ENCODE measurements around the gene FRAT2.

FRAT2 gene

DNA sequence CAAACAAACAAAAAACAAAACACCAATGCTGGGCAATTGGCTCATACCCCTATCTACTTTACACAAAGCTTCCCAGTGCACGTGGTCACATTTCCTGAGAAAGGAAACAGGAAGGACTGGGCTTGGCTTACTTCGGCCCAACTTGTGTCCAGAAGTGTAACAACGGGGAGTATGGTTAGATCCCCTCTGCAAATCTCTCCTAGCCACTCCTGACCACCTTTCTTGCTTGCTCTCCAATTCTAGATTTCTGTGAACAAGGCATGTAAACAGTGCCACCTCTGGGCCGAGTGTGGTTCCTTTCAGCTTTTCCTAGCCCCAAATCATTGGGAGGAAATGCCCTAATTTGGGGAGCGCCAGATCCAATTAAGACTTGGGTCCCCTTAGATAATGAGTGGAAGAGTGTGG lies 21.0 kb upstream of the FRAT2 start:
- H2AFZ ChIP-seq (ENCODE audit: low read length) = no peak overlapping the region
- H3K9ac ChIP-seq (ENCODE audit: low read length) = no peak overlapping the region
- H3K9me3 ChIP-seq (ENCODE audit: low read length) = no peaks in the 10 kb centered on the region
- H3K4me2 ChIP-seq (ENCODE audit: low read length) = no peak overlapping the region
- no peaks in the 10 kb centered on the region for H3K9me2 ChIP-seq (ENCODE audit: low read depth, low read length)
- TF ChIP-seq, protein P1, sequence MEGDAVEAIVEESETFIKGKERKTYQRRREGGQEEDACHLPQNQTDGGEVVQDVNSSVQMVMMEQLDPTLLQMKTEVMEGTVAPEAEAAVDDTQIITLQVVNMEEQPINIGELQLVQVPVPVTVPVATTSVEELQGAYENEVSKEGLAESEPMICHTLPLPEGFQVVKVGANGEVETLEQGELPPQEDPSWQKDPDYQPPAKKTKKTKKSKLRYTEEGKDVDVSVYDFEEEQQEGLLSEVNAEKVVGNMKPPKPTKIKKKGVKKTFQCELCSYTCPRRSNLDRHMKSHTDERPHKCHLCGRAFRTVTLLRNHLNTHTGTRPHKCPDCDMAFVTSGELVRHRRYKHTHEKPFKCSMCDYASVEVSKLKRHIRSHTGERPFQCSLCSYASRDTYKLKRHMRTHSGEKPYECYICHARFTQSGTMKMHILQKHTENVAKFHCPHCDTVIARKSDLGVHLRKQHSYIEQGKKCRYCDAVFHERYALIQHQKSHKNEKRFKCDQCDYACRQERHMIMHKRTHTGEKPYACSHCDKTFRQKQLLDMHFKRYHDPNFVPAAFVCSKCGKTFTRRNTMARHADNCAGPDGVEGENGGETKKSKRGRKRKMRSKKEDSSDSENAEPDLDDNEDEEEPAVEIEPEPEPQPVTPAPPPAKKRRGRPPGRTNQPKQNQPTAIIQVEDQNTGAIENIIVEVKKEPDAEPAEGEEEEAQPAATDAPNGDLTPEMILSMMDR (IDR thresholded peaks at IDR 0.05; ENCODE audit: low read length) = peak; percentile 10; the same call in 1 of the 2 replicates
- TF ChIP-seq EZH2 (IDR thresholded peaks at IDR 0.05; ENCODE audit: borderline replicate concordance, low read length) = no peak
- peaks cover 13% of the 10 kb centered on the region; the same call in 1 of the 2 replicates for H3K36me3 ChIP-seq (ENCODE audit: insufficient read depth, low read length)
- H3K27me3 ChIP-seq (ENCODE audit: insufficient read depth, low read length) = no peaks in the 10 kb centered on the region
- H3K4me3 ChIP-seq (ENCODE audit: low read depth, low read length, poor library complexity, severe bottlenecking) = no peak overlapping the region
- H4K20me1 ChIP-seq (ENCODE audit: insufficient read depth, low read length) = no peaks in the 10 kb centered on the region
- no peaks in the 10 kb centered on the region for H3K79me2 ChIP-seq (ENCODE audit: insufficient read depth, low read length)
- no peak overlapping the region for H3K27ac ChIP-seq (ENCODE audit: low read depth, low read length, poor library complexity, severe bottlenecking)
- H3F3A ChIP-seq (ENCODE audit: insufficient read depth, low read length) = no peaks in the 10 kb centered on the region
- H3K4me1 ChIP-seq (ENCODE audit: insufficient read depth, low read length, severe bottlenecking) = no peaks in the 10 kb centered on the region

DNA sequence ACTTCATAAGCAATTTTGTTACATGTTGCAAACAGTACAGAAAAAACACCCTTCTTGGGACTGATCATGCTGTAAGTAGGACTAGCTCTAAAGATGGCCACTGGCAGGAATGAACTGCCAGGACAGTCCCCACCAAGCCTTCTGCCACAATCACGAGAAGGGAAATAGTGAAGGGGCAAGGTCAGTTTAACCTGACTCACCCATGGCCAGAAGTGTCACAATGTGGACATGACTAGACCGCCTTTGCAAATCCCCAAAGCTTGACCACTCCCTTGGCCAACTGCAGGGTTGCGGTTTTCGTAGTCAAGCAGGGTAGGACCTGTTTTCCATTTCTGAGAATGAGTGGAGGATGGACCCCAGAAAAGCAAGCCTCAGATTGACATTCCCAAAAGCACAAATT lies 19.4 kb upstream of the FRAT2 start:
- Histone ChIP-seq H3K4me2 (ENCODE audit: low read length) (no peak overlapping the region), H3K36me3 (ENCODE audit: insufficient read depth, low read length) (peaks cover 13% of the 10 kb centered on the region; the same call in 1 of the 2 replicates), H3K27me3 (ENCODE audit: insufficient read depth, low read length) (no peaks in the 10 kb centered on the region), H3K4me3 (ENCODE audit: low read depth, low read length, poor library complexity, severe bottlenecking) (no peak overlapping the region), H3K4me1 (ENCODE audit: insufficient read depth, low read length, severe bottlenecking) (no peaks in the 10 kb centered on the region), H3K9me3 (ENCODE audit: low read length) (no peaks in the 10 kb centered on the region), H4K20me1 (ENCODE audit: insufficient read depth, low read length) (no peaks in the 10 kb centered on the region), H2AFZ (ENCODE audit: low read length) (no peak overlapping the region), H3K79me2 (ENCODE audit: insufficient read depth, low read length) (no peaks in the 10 kb centered on the region), H3F3A (ENCODE audit: insufficient read depth, low read length) (no peaks in the 10 kb centered on the region), H3K9ac (ENCODE audit: low read length) (no peak overlapping the region), H3K27ac (ENCODE audit: low read depth, low read length, poor library complexity, severe bottlenecking) (no peak overlapping the region), H3K9me2 (ENCODE audit: low read depth, low read length) (no peaks in the 10 kb centered on the region)
- TF ChIP-seq, protein P1 (IDR thresholded peaks at IDR 0.05; ENCODE audit: low read length) = no peak
- no peak for TF ChIP-seq EZH2 (IDR thresholded peaks at IDR 0.05; ENCODE audit: borderline replicate concordance, low read length)

DNA sequence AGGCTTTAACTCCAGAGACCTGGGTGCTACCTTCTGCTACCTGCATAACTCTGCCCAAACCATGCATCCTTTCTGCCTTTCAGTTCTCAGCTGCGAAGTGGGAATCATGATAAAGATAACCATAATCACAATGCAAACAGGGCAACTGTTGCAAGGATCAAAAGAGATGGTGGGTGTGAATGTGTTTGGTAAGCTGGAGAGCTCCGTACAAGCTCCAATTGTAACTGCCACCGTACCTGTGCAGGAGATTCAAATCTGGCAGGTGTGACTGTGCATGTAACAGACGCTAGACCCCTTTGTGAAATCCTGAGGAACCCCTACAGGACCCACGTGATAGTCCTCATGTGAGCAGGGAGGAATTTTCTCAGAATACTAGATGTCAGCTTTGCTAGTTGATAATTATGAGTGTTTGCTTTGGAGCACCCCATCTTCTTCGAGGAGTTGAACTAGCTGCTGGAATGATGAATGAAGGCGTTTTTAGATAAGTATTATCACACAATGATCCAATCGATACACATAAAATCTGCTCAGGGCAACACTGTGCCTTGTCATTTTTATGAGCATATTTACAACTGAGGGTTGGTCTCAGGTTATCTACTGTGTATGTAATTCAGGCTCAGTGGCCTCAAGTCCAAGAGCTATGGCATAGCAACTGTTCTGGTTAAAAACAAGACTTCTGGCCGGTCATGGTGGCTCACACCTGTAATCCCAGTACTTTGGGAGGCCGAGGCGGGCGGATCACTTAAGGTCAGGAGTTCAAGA lies 15.4 kb upstream of the FRAT2 start:
- Histone ChIP-seq H3K27me3 (ENCODE audit: insufficient read depth, low read length) (no peaks in the 10 kb centered on the region), H3K27ac (ENCODE audit: low read depth, low read length, poor library complexity, severe bottlenecking) (no peak overlapping the region), H3F3A (ENCODE audit: insufficient read depth, low read length) (no peaks in the 10 kb centered on the region), H3K9ac (ENCODE audit: low read length) (no peak overlapping the region), H4K20me1 (ENCODE audit: insufficient read depth, low read length) (no peaks in the 10 kb centered on the region), H3K9me2 (ENCODE audit: low read depth, low read length) (no peaks in the 10 kb centered on the region), H3K4me1 (ENCODE audit: insufficient read depth, low read length, severe bottlenecking) (no peaks in the 10 kb centered on the region), H3K4me3 (ENCODE audit: low read depth, low read length, poor library complexity, severe bottlenecking) (no peak overlapping the region), H2AFZ (ENCODE audit: low read length) (no peak overlapping the region), H3K36me3 (ENCODE audit: insufficient read depth, low read length) (no peaks in the 10 kb centered on the region), H3K79me2 (ENCODE audit: insufficient read depth, low read length) (no peaks in the 10 kb centered on the region), H3K9me3 (ENCODE audit: low read length) (no peaks in the 10 kb centered on the region), H3K4me2 (ENCODE audit: low read length) (no peak overlapping the region)
- TF ChIP-seq, protein P1 (IDR thresholded peaks at IDR 0.05; ENCODE audit: low read length) = no peak
- TF ChIP-seq EZH2 (IDR thresholded peaks at IDR 0.05; ENCODE audit: borderline replicate concordance, low read length) = no peak
